Heart left ventricle (tissue), 16 donors: Measurements from ENCODE around the gene RSPH1. TPM values are rescaled to one million over a fixed set of nuclear protein-coding genes. Genes with fewer than 3 reads are reported as not detected.

ENCODE experiments used
- ATAC-seq, 4 donors: fragments of 200-7000 bp; cut with Tn5 transposase; one replicate each; pipeline ENCODE4 v1.9.1; 2020 to 2022; ENCODE audit warnings: moderate library complexity in 4 of 4, mild to moderate bottlenecking in 3 of 4, moderate number of reproducible peaks in 1 of 4
- DNase-seq, 5 donors: peaks; one replicate each; pipeline ENCODE4 v3.0.0-alpha.2; 2020
- H3K27ac ChIP-seq, 12 donors: fragments of 200-600 bp; sonication (generic) in 4 of 12; one replicate each; pipeline versions ENCODE4 v1.5.0 to v1.8.0; 2016 to 2022; ENCODE audit warnings: mild to moderate bottlenecking in 2 of 12
- H3K27me3 ChIP-seq, 9 donors: fragments of 200-600 bp; sonication (generic) in 2 of 9; one replicate each; pipeline versions ENCODE4 v1.5.1 to v1.8.0; 2016 to 2022; ENCODE audit warnings: mild to moderate bottlenecking in 3 of 9
- H3K36me3 ChIP-seq, 9 donors: fragments of 200-600 bp; sonication (generic) in 2 of 9; one replicate each; pipeline versions ENCODE4 v1.5.0 to v1.8.0; 2018 to 2022; ENCODE audit warnings: mild to moderate bottlenecking in 2 of 9
- H3K4me1 ChIP-seq, 12 donors: fragments of 200-600 bp; sonication (generic) in 4 of 12; one replicate each; pipeline versions ENCODE4 v1.5.0 to v1.8.0; 2016 to 2022; ENCODE audit warnings: mild to moderate bottlenecking in 3 of 12
- H3K4me3 ChIP-seq, 12 donors: fragments of 200-600 bp; sonication (generic) in 4 of 12; one replicate each; pipeline versions ENCODE4 v1.5.0 to v1.8.0; 2017 to 2022; ENCODE audit warnings: mild to moderate bottlenecking in 9 of 12, moderate library complexity in 4 of 12
- H3K9me3 ChIP-seq, 12 donors: fragments of 200-600 bp; sonication (generic) in 4 of 12; one replicate each; pipeline versions ENCODE4 v1.5.0 to v1.8.0; 2016 to 2022; ENCODE audit warnings: mild to moderate bottlenecking in 1 of 12
- POLR2A ChIP-seq, 2 donors: fragments of 450-650 bp; IDR thresholded peaks; one replicate each; pipeline ENCODE4 v1.6.1; 2017; ENCODE audit warnings: antibody characterized with exemption in 2 of 2, mild to moderate bottlenecking in 2 of 2, moderate library complexity in 2 of 2
- WGBS, 4 donors: extraction: QIAGEN DNeasy Blood & Tissue Kit in 2 of 4; methylation state at CpG; one replicate each; pipeline versions ENCODE4 v1.1.5 to v1.1.7; 2013 to 2018; 5-methylcytosine and 5-hydroxymethylcytosine counted together
- intact Hi-C, 10 donors: fragments of 100-400 bp; cut with DNase I; formaldehyde crosslinking; loops; one replicate each; pipeline versions ENCODE4 v1.11.1 to v1.14.2; 2022
- polyA plus RNA-seq, 2 donors: library from polyadenylated mRNA; stranded (reverse); fragments of 200-250 nt; gene quantifications; one replicate each; pipeline ENCODE4 v1.2.3, GENCODE V29; 2013
- total RNA-seq, 9 donors: library from RNA; depleted of rRNA in 2 of 9; stranded (reverse); fragments of >200 nt in 2 of 9; fragmentation: NEBNext Ultra II Directional in 3 of 9; extraction: Animal tissue kit (Norgen Biotek cat#: 25700) in 3 of 9; gene quantifications; one replicate each; pipeline versions ENCODE4 v1.1.0 to v1.2.4, GENCODE V29; 2016 to 2023
- TF ChIP-seq, protein P1 (sequence below), 12 donors: fragments of 200-600 bp; sonication (generic) in 4 of 12; IDR thresholded peaks; one replicate each; pipeline versions ENCODE4 v1.5.0 to v1.8.0; 2018 to 2022; ENCODE audit warnings: antibody characterized with exemption in 12 of 12, mild to moderate bottlenecking in 5 of 12
- donor health status: ischemic (EF 13 %, LVEDD 7.1; RV severe dilation, severe dysfunction).
- donor health status: healthy with polysubstance abuse.
- donor health status: DM: no; HTN: yes; CAD: no.
- donor health status: DM: no; HTN: no; CAD: no.
- donor health status: ischemic (EF 25% LVEDD 6.9; RV normal size, moderate dysfunction).
- donor health status: ischemic (EF 25% LVEDD 5.7; RV mildly dilated, moderate dysfunction).
- donor health status: healthy.
- donor health status: DM: yes; HTN: yes; CAD: no.
- donor health status: ischemic (EF 35%, LVEDD 5.7; RV mildly dilated, moderate dysfunction).
- donor health status: nonischemic (EF 11% LVEDD 7.7; RV severe dilation, severe dysfunction).
- donor health status: DM: yes; HTN: yes; CAD: no.
- donor health status: PGD.
- donor health status: ischemic (EF 29% LVEDD 5.4; RV normal size, mild dysfunction).
- donor health status: nonischemic (EF 23%, LVEDD 6.1; RV moderate dilation, normal function).

RSPH1 gene
- total and polyA plus RNA-seq, 11 donors: 0.11 to 0.18 TPM; not detected in 9

DNA sequence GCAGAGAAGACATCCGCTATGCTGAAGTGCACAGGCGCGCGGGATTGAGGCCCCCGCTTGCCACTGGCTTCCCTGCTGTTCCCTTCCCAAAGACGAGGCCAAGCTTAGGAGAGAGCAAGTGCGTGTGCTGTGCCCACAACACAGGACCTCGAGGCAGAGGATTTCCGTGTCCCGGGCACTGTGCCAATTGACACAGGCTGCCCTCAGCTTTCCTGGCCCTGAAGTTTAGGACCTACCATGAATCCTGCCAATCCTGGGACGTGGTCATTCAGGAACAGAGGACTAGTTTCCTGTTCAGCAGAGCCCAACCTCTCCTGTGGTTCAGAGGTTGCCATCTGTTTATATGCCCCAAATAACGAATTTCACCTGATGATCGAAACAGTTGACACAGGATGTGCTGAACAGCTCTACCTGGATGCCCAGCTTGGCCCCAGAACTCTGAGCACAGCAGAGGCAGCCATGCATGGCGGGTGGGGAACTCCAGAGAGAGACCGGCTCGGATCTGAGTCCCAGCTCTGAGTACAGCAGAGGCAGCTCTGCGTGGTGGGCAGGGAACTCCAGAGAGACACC, 39.7 kb upstream of the RSPH1 start:
- Histone ChIP-seq H3K27ac (peak overlapping the region in 1 of 12 donors; percentile 30), H3K4me1 (peaks cover 0 to 34% (median 11%) of the 10 kb centered on the region in 12 donors), H3K4me3 (no peak overlapping the region), H3K27me3 (no peaks in the 10 kb centered on the region), H3K36me3 (peaks cover 0 to 39% (median 13%) of the 10 kb centered on the region in 9 donors), H3K9me3 (no peaks in the 10 kb centered on the region)
- DNase-seq (peak in 1 of 5 donors; percentile 60), ATAC-seq (no peak)
- TF ChIP-seq, protein P1, sequence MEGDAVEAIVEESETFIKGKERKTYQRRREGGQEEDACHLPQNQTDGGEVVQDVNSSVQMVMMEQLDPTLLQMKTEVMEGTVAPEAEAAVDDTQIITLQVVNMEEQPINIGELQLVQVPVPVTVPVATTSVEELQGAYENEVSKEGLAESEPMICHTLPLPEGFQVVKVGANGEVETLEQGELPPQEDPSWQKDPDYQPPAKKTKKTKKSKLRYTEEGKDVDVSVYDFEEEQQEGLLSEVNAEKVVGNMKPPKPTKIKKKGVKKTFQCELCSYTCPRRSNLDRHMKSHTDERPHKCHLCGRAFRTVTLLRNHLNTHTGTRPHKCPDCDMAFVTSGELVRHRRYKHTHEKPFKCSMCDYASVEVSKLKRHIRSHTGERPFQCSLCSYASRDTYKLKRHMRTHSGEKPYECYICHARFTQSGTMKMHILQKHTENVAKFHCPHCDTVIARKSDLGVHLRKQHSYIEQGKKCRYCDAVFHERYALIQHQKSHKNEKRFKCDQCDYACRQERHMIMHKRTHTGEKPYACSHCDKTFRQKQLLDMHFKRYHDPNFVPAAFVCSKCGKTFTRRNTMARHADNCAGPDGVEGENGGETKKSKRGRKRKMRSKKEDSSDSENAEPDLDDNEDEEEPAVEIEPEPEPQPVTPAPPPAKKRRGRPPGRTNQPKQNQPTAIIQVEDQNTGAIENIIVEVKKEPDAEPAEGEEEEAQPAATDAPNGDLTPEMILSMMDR (IDR thresholded peaks at IDR 0.05): no peak
- no peak for TF ChIP-seq POLR2A (IDR thresholded peaks at IDR 0.05)
- intact Hi-C loops: loop anchor here in 1 of 10 donors (2.0 kb wide), 1 partner anchor 69 kb away; no protein-coding TSS in a partner anchor
- 59 to 79% (median 78%) methylated on average over 12 to 17 of the region's 17 CpGs for WGBS, 4 donors

DNA sequence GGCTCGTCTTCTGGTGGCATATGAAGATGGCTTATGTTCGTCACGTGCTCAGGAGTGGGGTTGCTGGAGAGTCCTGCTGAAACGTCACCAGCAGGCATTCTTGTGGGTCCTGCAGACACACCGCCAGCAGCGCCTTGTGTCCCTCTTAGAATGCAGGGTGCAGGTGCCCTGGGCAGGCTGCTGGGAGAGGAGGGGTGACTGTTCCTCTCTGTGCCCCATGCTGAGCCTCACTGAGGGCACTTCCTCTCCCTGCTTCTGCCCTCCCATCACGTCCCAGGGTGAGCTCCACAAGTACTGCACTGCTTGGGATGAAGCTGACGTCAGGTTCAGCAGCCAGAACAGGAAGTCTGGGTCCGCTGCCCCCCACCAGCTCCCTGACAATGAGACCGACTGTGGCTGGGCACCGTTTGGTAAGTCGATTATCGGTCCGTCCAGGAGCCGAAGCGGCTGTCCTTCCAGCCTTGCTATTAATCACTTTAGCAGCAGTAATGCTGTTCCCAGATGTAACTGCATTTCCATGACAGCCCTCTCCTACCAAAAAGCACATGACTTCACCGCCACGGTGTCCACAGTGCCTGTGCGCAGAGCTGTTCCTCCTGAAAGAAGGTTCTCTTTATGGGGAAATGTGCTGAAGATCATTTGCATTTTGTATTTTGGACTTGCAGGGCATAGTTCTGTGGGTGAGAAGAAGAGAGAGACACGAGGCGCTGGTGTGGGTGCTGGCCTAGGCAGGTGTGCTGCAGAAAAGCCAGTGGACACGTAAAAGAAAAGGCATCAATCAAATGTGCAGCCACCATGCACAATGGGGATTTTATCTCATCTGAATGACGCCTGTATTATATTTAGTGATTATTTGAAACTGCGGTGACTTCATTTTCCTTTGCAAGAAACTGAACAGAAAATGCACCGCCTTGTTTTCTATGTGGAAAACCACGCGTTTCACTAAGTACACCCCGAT, 38.7 kb upstream of the RSPH1 start:
- H3K4me1 ChIP-seq: peaks cover 0 to 34% (median 11%) of the 10 kb centered on the region in 12 donors
- TF ChIP-seq, protein P1 (IDR thresholded peaks at IDR 0.05): no peak
- TF ChIP-seq POLR2A (IDR thresholded peaks at IDR 0.05): no peak
- WGBS, 4 donors: 66 to 73% (median 70%) methylated on average over 28 of the region's 28 CpGs
- DNase-seq (peak in 4 of 5 donors; percentile 32 to 62 (median 46)), ATAC-seq (peak; percentile 15 to 61 (median 44))
- peak overlapping the region in 2 of 12 donors; percentile 24 to 74 for H3K27ac ChIP-seq
- H3K4me3 ChIP-seq: peak overlapping the region in 2 of 12 donors; percentile 9 to 32
- H3K36me3 ChIP-seq: peaks cover 0 to 34% (median 9%) of the 10 kb centered on the region in 9 donors
- H3K9me3 ChIP-seq: no peaks in the 10 kb centered on the region
- intact Hi-C loops: no loop called here
- no peaks in the 10 kb centered on the region for H3K27me3 ChIP-seq

DNA sequence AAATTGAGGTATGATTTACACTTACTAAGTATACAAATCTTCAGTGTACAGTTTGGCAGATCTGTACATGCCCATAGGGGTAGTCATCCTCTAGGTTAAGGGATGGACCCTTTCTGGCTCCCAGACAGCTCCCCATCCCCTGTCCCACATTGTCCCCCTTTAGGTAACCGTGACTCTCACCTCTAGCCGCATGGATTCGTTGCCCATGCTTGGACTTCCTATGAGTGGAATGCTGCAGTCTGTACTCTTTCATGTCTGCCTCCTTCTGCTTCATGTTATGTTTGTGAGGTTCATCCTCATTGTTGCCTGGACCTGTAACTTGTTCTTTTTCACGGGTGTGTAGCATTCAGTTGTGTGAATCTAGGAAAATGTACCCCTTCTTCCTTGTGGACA, 37.9 kb upstream of the RSPH1 start:
- TF ChIP-seq, protein P1 (IDR thresholded peaks at IDR 0.05): no peak
- TF ChIP-seq POLR2A (IDR thresholded peaks at IDR 0.05): no peak
- H3K27me3 ChIP-seq: no peaks in the 10 kb centered on the region
- no peak for ATAC-seq
- intact Hi-C loops: no loop called here
- 83 to 93% (median 89%) methylated on average over 4 of the region's 4 CpGs for WGBS, 4 donors
- H3K4me3 ChIP-seq: peak overlapping the region in 1 of 12 donors; percentile 32
- peak overlapping the region in 2 of 12 donors; percentile 69 to 74 for H3K27ac ChIP-seq
- peaks cover 0 to 31% (median 9%) of the 10 kb centered on the region in 9 donors for H3K36me3 ChIP-seq
- no peak for DNase-seq
- no peaks in the 10 kb centered on the region for H3K9me3 ChIP-seq
- H3K4me1 ChIP-seq: peaks cover 0 to 39% (median 11%) of the 10 kb centered on the region in 12 donors
